ENCODE data around the gene FKBP2. TPM values are rescaled to one million over a fixed set of nuclear protein-coding genes. Genes with fewer than 3 reads are reported as not detected.

FKBP2 gene
- total and polyA plus RNA-seq, 2 of the 13 experiments (the other 11 are each of a cell fraction or from before 2014, with no cell fraction given): 30.1 to 53.3 TPM

DNA sequence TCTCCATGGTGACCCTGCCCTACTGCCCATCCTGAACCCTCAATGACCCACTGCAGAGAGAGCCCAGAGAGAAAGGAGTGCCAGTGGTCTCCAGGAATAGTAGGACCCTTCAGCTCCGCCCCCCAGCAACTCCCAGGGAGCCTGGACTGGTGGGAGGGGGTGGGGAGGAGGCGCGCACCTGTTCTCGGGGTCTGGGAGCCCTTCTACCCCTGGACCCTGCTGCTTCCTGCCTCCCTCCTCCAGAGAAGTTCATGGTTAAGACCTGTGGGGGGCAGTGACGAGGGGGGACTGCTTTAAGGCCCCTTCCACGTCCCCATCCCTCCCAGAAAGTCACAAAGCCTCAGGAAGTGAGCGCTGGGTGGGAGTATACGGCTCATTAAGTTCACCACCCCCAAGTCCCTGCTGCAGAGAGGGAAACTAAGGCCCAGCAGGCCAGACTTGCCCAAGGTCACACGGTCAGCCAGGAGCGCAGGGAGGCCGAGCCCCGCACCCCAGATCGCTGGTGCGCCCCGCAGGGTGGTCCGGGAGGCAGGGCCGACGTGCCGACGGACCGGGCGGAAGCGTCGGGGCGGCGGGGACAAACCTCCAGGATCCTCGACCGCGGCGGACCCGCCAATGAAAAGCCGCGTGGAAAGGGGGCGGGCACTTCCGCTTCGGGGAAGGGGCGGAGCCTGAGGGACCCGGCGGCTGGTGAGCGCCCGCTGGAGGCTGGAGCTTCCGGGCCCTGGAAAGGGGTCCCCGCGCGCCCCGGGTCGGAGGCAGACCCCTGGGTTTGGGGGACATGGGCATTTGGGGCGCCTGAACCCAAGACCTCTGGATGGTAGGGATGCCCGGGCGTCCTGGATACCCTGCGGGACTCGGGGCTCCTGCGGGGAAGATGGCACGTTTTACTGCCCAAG lies 15.0 kb upstream of the FKBP2 start, which contains the start of the genes NUDT22 and TRPT1 (continued):
- TF ChIP-seq, protein P1, sequence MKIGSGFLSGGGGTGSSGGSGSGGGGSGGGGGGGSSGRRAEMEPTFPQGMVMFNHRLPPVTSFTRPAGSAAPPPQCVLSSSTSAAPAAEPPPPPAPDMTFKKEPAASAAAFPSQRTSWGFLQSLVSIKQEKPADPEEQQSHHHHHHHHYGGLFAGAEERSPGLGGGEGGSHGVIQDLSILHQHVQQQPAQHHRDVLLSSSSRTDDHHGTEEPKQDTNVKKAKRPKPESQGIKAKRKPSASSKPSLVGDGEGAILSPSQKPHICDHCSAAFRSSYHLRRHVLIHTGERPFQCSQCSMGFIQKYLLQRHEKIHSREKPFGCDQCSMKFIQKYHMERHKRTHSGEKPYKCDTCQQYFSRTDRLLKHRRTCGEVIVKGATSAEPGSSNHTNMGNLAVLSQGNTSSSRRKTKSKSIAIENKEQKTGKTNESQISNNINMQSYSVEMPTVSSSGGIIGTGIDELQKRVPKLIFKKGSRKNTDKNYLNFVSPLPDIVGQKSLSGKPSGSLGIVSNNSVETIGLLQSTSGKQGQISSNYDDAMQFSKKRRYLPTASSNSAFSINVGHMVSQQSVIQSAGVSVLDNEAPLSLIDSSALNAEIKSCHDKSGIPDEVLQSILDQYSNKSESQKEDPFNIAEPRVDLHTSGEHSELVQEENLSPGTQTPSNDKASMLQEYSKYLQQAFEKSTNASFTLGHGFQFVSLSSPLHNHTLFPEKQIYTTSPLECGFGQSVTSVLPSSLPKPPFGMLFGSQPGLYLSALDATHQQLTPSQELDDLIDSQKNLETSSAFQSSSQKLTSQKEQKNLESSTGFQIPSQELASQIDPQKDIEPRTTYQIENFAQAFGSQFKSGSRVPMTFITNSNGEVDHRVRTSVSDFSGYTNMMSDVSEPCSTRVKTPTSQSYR (CRISPR knock-in tag; IDR thresholded peaks at IDR 0.05; ENCODE audit: borderline replicate concordance): peak; percentile 47; the same call in 1 of the 2 replicates
- TF ChIP-seq CBX5 (CRISPR knock-in tag; IDR thresholded peaks at IDR 0.05; ENCODE audit: borderline replicate concordance) (no peak), ARNTL (CRISPR knock-in tag; IDR thresholded peaks at IDR 0.05) (0 out of 2 replicates have a peak, but pooled peaks have one; percentile 8), ZNF850 (CRISPR knock-in tag; conservative IDR thresholded peaks at IDR 0.05) (peak; percentile 95; the same call in 1 of the 2 replicates), HDAC1 (CRISPR knock-in tag; IDR thresholded peaks at IDR 0.05) (peak; percentile 88), ZNF816 (CRISPR knock-in tag; IDR thresholded peaks at IDR 0.05; ENCODE audit: borderline replicate concordance) (peak; percentile 68), ZNF335 (CRISPR knock-in tag; IDR thresholded peaks at IDR 0.05) (no peak), NPAS2 (CRISPR knock-in tag; IDR thresholded peaks at IDR 0.05; ENCODE audit: borderline replicate concordance) (no peak), CREB1 (IDR thresholded peaks at IDR 0.05) (no peak), CREB1 (CRISPR knock-in tag; IDR thresholded peaks at IDR 0.05) (no peak), ZNF331 (CRISPR knock-in tag; IDR thresholded peaks at IDR 0.05) (peak; percentile 67; the same call in 1 of the 2 replicates), ZNF432 (CRISPR knock-in tag; IDR thresholded peaks at IDR 0.05; ENCODE audit: borderline replicate concordance) (no peak), HNF4A (CRISPR knock-in tag; IDR thresholded peaks at IDR 0.05) (no peak), YEATS2 (CRISPR knock-in tag; IDR thresholded peaks at IDR 0.05; ENCODE audit: borderline replicate concordance) (peak; percentile 62), AGO1 (IDR thresholded peaks at IDR 0.05; ENCODE audit: low read depth, low read length, poor library complexity, severe bottlenecking) (no peak), SOX5 (CRISPR knock-in tag; IDR thresholded peaks at IDR 0.05; ENCODE audit: borderline replicate concordance) (peak; percentile 10; the same call in 1 of the 2 replicates), ZSCAN12 (CRISPR knock-in tag; IDR thresholded peaks at IDR 0.05) (no peak), FOXA1 (IDR thresholded peaks at IDR 0.05) (no peak), FOXA1 (CRISPR knock-in tag; IDR thresholded peaks at IDR 0.05) (peak; percentile 45; the same call in 1 of the 2 replicates), ELF1 (CRISPR knock-in tag; IDR thresholded peaks at IDR 0.05) (peak; percentile 92)
- TF ChIP-seq, protein P2, sequence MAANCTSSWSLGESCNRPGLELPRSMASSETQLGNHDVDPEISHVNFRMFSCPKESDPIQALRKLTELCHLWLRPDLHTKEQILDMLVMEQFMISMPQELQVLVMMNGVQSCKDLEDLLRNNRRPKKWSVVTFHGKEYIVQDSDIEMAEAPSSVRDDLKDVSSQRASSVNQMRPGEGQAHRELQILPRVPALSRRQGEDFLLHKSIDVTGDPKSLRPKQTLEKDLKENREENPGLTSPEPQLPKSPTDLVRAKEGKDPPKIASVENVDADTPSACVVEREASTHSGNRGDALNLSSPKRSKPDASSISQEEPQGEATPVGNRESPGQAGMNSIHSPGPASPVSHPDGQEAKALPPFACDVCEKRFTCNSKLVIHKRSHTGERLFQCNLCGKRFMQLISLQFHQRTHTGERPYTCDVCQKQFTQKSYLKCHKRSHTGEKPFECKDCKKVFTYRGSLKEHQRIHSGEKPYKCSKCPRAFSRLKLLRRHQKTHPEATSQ (CRISPR knock-in tag; IDR thresholded peaks at IDR 0.05; ENCODE audit: borderline replicate concordance): no peak
- TF ChIP-seq, protein P3, sequence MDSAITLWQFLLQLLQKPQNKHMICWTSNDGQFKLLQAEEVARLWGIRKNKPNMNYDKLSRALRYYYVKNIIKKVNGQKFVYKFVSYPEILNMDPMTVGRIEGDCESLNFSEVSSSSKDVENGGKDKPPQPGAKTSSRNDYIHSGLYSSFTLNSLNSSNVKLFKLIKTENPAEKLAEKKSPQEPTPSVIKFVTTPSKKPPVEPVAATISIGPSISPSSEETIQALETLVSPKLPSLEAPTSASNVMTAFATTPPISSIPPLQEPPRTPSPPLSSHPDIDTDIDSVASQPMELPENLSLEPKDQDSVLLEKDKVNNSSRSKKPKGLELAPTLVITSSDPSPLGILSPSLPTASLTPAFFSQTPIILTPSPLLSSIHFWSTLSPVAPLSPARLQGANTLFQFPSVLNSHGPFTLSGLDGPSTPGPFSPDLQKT (CRISPR knock-in tag; IDR thresholded peaks at IDR 0.05; ENCODE audit: borderline replicate concordance): no peak
- TF ChIP-seq, protein P4, sequence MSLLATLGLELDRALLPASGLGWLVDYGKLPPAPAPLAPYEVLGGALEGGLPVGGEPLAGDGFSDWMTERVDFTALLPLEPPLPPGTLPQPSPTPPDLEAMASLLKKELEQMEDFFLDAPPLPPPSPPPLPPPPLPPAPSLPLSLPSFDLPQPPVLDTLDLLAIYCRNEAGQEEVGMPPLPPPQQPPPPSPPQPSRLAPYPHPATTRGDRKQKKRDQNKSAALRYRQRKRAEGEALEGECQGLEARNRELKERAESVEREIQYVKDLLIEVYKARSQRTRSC (CRISPR knock-in tag; IDR thresholded peaks at IDR 0.05; ENCODE audit: low read depth): no peak

Data from HepG2 (cell line).